GM18526 (cell line): ENCODE results near the gene MYEOV.

Experiments
- POLR2A ChIP-seq: IDR thresholded peaks from 3 replicates; pipeline ENCODE4 v1.6.1; 2011; ENCODE audit not compliant: insufficient read length; ENCODE audit errors: extremely low read depth

Gene MYEOV

DNA sequence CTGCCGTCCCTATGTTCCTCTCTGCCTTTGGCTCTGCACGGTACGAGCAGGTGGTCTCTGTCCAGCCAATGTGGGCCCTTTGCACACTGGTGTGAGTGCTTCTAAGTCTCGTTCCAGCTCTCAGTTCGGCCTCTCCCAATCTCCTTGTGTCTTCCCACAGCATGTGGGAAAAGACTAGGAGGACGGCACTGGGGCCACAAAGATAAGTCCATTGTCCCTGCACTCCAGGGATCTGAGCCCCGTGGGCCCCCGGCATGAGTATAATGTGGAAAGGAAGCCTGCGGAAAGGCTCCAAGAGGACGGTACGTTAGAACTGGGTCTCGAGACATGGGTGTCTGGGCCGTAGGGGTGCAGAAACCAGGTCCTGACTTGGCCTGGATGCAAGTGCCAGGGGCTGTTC is 16.4 kb downstream of the MYEOV start:
- TF ChIP-seq POLR2A = no peak

DNA sequence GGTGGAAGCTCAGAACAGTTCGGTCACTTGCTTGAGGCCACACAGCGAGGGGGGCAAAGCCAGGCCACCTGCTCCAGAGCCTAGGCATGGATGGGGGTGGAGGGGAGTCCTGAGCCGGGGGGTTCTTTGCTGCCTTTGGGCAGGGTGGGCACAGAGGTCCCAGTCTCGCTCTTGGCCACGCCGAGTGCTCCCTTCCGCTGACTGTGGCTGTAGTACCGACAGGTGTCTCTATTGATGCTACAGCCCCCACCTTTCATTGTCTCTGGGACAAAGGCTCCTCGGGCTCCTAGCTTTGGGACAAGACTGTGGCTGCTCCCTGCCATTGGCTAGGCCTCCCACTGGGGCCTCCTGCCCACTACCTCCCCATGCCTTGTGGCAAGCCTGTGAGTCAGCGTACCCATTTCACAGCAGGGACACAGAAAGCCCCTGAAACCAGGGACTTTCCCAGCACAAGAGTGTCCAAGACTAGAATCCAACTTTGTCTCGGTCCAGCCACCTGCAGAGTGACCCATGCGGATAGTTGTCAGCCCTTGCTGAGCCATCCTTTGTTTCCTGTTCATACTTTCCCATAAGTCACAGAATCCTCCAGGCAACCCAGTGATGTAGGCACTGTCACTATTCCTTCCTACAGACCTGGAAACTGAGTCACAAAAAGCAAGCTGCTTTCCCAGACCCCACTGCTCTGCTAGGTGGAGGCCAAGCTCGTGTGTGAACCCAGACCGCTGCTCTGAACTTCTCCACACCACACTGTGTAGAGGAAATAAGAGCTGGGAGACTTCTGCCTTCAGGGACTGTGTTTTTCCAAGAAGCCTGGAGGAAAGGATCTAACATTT is 17.2 kb downstream of the MYEOV start:
- no peak for TF ChIP-seq POLR2A

GRCh38 chr11:69311767-69312385 is 17.9 kb downstream of the MYEOV start:
- TF ChIP-seq POLR2A = no peak

DNA sequence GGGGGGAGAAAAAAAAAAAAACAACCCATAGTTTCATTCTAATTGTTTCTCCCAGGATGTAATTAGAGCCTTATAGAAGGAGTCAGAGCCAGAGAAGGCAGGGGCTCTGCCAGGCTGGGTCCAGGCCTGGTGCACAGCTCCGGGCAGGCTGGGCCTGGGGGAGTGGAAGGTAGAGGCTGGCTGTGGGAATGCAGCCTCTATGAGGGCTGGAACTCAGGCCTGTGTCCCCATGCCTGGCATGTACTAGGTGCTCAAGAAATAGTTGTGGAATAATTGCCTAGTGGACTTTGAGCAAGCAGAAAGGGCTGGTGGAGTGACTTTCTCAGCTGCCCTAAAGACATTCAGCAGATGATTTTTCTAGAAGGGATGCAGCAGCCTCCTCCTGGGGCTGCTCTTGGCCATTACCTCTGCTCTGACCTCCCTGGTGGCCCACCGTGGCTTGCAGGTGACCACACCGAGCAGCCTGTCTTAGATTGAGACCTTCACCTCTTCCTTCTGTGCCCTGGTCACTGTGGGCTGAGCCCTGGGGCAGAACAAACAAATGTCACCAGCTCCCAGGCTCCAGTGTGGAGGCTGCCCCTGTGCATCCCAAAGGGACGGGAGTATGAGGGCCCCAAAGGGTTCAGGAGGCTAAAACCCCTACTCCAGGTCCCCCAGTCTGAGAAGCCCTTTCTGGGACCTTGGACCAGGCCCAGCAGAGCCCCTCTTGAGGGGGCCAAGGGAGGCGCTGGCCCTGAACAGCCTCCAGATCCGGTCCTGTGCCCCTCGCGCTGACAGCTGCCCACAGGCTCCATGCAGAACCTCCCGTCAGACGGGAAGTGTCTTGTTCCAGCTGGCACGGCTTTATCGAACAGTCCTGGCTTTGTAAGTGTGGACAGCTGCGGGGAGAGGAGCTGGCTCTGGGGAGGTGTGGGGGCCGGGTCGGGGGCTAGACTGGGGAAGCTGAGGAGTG is 18.8 kb downstream of the MYEOV start:
- no peak for TF ChIP-seq POLR2A

GRCh38 chr11:69313992-69314391 is 20.0 kb downstream of the MYEOV start:
- no peak for TF ChIP-seq POLR2A

GRCh38 chr11:69314555-69314954 is 20.6 kb downstream of the MYEOV start:
- TF ChIP-seq POLR2A = no peak

- no peak for TF ChIP-seq POLR2A
Observed at GRCh38 chr11:69316956-69317355, 23.0 kb downstream of the MYEOV start.

DNA sequence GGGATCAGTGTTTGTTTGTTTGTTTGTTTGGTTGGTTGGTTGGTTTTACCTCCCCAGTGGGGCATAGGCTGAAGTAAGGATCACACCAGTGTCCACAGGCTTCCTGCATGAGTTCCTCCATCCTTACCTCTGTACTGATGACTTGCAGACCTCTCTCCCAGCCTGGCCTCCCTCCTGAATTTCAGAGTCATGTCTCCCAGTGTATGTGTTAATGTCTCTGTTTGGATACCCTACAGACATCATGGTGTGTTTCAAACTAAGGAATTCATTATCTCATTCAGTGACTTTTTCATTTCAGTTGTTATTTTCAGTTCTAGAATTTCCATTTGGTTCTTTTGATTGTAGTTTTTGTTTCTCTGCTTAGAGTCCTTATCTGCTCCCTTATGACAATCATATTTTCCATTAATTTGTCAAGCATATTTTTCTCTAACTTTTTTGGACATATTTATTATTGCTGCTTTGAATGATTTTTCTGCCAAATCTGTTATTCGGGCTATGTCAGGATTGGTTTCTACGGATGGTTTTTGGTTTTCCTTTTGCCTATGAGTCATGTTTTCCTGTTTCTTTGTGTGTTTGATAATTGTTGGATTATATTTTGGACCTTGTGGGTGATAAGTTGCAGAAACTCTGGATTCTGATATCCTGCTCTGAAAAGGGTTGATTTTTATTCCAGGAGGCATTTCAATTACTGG is 23.6 kb downstream of the MYEOV start:
- TF ChIP-seq POLR2A = no peak

- no peak for TF ChIP-seq POLR2A
Observed at GRCh38 chr11:69318093-69318420, 24.1 kb downstream of the MYEOV start.

DNA sequence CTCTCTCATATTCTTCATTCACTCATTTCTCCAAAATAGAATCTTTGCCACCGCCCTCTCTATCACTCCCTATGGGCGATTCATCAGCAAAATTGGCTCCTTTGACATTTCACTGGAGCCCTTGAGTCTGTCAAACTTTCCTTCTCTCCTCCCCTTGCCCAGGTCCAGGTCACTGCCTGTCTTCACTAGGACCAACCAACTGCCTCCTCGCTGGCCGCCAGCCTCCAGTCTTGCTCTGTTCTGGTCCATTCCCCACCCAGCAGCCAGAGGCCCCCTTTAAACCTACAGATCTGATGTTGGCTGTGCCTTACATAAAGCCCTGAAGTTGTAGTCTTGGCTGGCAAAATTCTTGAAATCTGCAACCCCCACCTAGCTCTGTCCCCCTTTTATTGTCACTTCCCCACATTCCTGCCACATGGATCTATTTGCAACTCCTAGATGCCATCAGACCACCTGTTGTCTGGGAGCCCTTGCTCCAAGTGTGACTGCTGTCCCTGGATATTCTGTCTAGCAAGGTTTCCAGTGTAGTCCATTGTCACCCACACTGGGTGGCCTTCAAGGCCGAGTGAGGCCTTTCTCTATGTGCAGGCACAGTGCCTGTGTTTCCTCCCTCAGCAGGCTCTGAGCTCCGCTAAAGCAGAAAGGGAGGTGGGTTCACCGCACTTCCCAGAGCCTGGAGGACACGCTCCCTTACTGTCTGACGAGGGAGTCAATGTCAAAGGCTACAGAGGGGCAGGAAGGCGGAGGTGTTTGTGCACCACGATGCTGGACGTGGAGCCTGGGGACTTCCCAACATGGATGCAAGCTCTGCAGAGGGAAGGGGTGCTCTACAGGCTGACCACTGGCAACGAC is 25.5 kb downstream of the MYEOV start:
- TF ChIP-seq POLR2A = no peak

DNA sequence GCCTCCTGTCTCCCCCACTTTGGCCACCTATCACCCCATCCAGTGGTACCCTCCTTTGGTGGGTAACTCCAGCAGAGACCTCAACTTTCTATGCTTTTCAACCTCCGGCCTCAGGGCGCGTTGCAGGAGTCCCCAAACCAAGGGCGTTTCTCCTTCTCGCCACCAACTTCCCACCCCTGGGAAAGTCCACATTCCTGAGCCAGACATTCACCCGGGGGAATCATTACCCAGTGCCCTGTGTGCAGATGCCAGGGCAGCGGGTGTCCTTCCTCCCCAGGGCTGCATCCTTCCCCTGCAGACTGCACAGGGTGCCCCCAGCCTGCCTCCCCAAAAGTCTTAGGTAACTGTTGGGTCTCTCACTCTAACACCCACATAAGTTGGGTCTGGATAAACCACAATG is 26.4 kb downstream of the MYEOV start:
- TF ChIP-seq POLR2A = no peak

GRCh38 chr11:69320756-69321741 is 27.1 kb downstream of the MYEOV start:
- TF ChIP-seq POLR2A = no peak

GRCh38 chr11:69321877-69322361 is 28.0 kb downstream of the MYEOV start:
- no peak for TF ChIP-seq POLR2A
